Epidermal melanocyte (primary cell): ENCODE measurements around the gene FSTL1.

ENCODE experiments used
- DNase-seq: peaks from one replicate; pipeline ENCODE4 v3.0.0; 2011; ENCODE audit warnings: low spot score; ENCODE audit not compliant: insufficient read length

FSTL1 gene

DNA sequence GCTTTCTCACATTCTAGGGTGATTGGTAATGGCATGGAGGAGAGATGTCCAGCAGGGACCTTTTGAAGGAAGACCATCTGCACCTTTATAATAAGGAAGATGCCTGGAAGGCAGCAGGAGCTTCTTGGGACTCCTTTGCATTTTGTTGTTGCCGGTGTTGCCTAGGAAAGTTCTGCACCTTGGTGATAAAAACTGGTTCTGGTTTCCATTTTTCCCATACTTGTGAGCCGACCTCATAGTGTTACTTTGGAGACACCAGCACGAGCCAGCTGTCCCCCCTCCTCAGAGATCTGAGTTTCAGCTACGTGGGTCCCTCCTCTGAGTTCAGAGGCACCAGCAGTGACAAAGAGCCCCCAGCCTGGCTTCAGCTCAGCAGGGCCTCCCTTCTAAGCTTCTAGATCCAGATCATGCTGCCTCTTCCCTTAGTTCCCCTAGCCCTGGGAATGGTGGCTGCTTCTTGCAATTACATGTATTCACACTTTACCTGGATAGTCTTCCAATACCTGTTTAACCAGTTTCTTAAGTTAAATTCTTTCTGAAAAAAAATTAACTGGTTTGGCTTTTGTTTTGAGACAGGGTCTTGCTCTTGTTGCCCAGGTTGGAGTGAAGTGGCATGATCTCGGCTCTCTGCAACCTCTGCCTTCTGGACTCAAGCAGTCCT lies 18.0 kb upstream of the FSTL1 start:
- no peak for DNase-seq

- DNase-seq = no peak
These were observed 11.7 kb upstream of the FSTL1 start for GRCh38 chr3:120462409-120462959.

DNA sequence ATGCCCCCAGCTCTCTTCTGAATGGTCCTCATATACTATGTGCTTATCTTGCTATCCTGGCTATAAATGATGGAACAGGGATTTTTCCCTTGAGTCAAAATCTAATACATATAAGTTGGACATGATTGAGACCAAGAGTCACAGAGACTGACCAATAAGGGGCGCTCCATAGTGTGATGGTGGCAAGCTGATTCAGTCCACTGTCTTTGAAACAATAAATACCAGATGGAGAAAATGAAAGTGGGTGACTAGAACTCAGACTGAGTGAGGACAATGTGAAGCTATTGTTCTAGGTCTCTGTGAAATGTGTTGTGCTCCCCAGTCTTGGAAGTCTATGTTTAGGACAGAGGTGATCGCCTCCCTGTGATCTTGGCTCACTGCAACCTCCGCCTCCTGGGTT lies 10.6 kb upstream of the FSTL1 start:
- no peak for DNase-seq

DNA sequence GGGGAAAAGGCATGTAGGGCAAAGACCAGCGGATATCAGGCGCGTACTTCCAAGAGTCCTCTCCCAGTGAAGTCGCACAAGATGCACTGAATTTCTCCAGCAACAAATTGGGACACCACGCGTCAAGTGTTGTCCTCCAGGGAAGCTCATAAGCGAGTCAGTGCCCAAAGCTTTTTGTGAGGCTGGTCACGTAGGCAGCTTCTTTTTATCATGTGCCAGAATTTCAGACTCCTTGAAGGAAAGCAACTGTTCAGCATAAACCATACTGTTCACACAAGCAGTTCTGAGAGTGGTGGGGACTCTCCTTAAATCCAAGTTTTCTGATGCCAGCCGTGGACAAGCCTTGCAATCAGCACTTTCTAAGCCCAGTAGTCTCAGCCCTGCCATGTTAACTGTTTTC lies 10.1 kb upstream of the FSTL1 start:
- no peak for DNase-seq

DNA sequence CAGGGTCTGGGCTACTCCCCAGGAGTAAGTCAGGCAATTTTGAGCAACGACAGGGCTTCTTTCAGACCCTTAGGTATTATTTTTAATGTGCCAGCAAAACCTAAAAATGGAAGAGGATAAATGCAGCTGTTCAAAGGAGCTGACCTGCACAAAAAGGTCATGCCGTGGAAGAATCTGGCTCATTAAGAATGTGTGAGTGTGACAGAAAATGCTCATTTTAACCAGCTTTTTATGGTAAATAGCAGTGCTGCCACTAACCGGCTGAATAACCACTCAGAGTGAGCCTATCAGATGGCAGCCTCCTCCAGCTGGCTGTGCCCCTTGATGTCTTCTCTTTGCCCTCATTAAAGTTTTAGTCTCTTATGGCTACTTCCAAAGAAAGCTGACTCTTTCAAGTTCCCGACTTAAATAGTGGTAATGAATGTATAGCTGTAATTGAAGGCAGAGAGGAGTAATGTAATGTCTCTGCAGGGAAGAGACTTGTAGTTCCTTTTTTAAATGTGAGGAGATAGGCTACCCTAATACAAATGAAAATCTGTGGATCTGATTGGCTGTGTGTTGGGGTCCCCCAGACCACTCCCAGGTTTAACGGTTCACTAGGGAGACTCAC lies 9.5 kb upstream of the FSTL1 start:
- no peak for DNase-seq

- DNase-seq = peak; percentile 69
These were observed 8.4 kb upstream of the FSTL1 start for GRCh38 chr3:120459196-120459595.

- DNase-seq = no peak
These were observed 7.0 kb upstream of the FSTL1 start for GRCh38 chr3:120457827-120458226.

GRCh38 chr3:120454076-120454689 lies 3.4 kb upstream of the FSTL1 start:
- no peak for DNase-seq

GRCh38 chr3:120452816-120453215 lies 2.0 kb upstream of the FSTL1 start:
- DNase-seq = no peak

GRCh38 chr3:120451806-120452205 lies 1.0 kb upstream of the FSTL1 start:
- no peak for DNase-seq

- no peak for DNase-seq
These were observed 525 bp upstream of the FSTL1 start for GRCh38 chr3:120451272-120451761.

GRCh38 chr3:120449701-120450599 lies 842 bp downstream of the FSTL1 start:
- DNase-seq = peak; percentile 35

DNA sequence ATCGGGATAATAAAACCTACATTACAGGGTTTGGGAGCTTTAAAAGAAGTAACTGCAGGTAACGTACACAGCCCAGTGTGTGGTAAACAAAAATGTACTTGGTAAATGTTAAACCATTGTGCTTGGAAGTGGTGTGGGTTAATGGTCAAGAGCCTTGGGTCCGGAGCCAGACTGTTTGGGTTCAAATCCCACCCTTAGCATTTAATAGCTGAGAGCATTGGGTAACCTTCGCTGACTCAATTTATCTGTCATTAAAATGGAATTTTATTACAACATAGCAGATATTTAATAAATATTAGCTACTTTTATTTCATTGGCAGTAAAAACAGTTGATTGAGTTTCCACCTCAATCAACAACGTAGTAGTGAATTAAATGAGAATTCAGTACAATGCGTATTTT lies 1.5 kb downstream of the FSTL1 start:
- DNase-seq = no peak

GRCh38 chr3:120448756-120449155 lies 2.0 kb downstream of the FSTL1 start:
- DNase-seq = no peak

- DNase-seq = no peak
These were observed 3.7 kb downstream of the FSTL1 start for GRCh38 chr3:120446891-120447668.

DNA sequence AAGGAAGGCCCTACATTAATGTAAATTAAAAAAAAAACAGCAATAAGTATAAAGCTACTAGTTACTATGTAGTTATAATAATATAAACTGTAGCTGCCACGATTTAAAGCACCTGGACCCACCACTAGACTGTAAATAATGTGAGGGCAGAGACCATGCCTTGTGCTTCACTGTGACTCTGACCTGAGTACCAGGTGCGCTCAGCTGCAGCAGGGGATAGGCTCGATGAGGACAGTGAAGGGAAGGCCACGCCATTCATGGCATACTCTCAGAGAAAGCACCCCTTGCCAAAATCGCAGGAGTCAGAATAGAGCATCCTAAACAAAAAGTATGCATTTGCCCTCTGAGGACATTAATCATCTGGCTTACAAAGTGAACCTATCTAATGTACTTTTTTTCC lies 5.1 kb downstream of the FSTL1 start:
- DNase-seq = no peak

DNA sequence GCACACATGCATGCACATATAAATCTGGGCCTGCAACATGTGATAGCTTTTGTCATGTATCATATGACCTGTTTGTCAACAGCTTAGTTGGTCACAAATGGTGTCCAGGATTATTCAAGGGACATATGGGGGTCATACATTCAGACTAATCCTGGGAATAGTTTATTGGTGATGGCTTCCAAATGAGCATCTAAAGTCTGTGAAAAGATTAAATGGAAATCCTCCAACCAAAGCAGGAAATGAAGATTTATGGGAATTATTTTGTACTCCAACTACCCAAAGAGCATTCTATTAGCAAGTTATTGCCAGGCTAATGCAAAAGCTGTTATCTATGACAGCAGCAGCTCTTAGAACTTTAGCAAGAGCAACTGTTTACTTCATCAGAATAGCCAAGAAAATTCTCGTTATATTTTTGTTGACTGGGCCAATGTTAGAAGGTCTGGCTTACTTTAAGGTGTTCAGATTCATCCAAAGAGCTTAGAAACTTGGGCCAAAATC lies 7.1 kb downstream of the FSTL1 start:
- no peak for DNase-seq

- DNase-seq = no peak
These were observed 7.7 kb downstream of the FSTL1 start for GRCh38 chr3:120442975-120443517.

GRCh38 chr3:120441776-120442175 lies 9.0 kb downstream of the FSTL1 start:
- no peak for DNase-seq

DNA sequence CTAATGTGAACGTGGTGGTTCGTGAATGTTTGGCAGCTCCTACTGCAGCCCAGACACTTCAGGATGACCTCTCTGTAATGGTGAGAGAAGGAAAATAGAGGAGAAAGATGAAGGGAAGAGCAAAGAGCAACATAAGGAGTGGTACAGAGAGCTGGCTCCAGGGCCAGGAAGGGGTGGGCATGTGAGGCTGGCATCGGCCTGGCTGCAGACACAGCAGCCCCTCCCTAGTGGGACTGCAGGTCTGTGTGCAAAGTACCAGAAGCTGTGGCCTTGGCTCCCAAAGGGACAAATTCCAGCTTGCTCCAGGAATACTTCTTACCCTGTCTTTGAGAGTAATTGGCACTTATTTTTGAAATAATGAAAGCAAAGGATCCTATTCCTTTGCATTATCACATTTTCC lies 10.0 kb downstream of the FSTL1 start:
- DNase-seq = no peak
